ENCODE results near the gene SHISA2. TPM values are rescaled to one million over a fixed set of nuclear protein-coding genes. Genes with fewer than 3 reads are reported as not detected.

SHISA2 gene
- total and polyA plus RNA-seq, 4 donors = under 0.01 to 2.1 TPM; not detected in 2

- H3K27ac ChIP-seq (ENCODE audit: low read depth in 1 of 2, low read length in 2 of 2) = no peak overlapping the region
- H3K36me3 ChIP-seq (ENCODE audit: control insufficient read depth in 4 of 4, insufficient read depth in 3 of 4, low read depth in 1 of 4, low read length in 3 of 4) = no peaks in the 10 kb centered on the region
- 89% methylated on average over 7 of the region's 7 CpGs for WGBS
- no peaks in the 10 kb centered on the region for H3K27me3 ChIP-seq (ENCODE audit: control insufficient read depth in 4 of 4, insufficient read depth in 4 of 4, low read length in 3 of 4)
- no peaks in the 10 kb centered on the region for H3K9me3 ChIP-seq (ENCODE audit: control insufficient read depth in 4 of 4, low read length in 3 of 4)
- no peak overlapping the region for H3K4me3 ChIP-seq (ENCODE audit: low read depth in 1 of 3, low read length in 3 of 3)
- no peaks in the 10 kb centered on the region for H3K4me1 ChIP-seq (ENCODE audit: control insufficient read depth in 4 of 4, insufficient read depth in 4 of 4, low read length in 3 of 4)
- TF ChIP-seq ZBTB33 (IDR thresholded peaks at IDR 0.05) = no peak
- no peak for TF ChIP-seq HNF4A (conservative IDR thresholded peaks at IDR 0.05)
- no peak for TF ChIP-seq NR2F2 (IDR thresholded peaks at IDR 0.05)
- TF ChIP-seq RXRA (IDR thresholded peaks at IDR 0.05) = no peak
- TF ChIP-seq, protein P1, sequence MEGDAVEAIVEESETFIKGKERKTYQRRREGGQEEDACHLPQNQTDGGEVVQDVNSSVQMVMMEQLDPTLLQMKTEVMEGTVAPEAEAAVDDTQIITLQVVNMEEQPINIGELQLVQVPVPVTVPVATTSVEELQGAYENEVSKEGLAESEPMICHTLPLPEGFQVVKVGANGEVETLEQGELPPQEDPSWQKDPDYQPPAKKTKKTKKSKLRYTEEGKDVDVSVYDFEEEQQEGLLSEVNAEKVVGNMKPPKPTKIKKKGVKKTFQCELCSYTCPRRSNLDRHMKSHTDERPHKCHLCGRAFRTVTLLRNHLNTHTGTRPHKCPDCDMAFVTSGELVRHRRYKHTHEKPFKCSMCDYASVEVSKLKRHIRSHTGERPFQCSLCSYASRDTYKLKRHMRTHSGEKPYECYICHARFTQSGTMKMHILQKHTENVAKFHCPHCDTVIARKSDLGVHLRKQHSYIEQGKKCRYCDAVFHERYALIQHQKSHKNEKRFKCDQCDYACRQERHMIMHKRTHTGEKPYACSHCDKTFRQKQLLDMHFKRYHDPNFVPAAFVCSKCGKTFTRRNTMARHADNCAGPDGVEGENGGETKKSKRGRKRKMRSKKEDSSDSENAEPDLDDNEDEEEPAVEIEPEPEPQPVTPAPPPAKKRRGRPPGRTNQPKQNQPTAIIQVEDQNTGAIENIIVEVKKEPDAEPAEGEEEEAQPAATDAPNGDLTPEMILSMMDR (IDR thresholded peaks at IDR 0.05; ENCODE audit: low read depth, low read length, missing input control) = no peak
- TF ChIP-seq YY1 (IDR thresholded peaks at IDR 0.05) = no peak
- TF ChIP-seq, protein P2, sequence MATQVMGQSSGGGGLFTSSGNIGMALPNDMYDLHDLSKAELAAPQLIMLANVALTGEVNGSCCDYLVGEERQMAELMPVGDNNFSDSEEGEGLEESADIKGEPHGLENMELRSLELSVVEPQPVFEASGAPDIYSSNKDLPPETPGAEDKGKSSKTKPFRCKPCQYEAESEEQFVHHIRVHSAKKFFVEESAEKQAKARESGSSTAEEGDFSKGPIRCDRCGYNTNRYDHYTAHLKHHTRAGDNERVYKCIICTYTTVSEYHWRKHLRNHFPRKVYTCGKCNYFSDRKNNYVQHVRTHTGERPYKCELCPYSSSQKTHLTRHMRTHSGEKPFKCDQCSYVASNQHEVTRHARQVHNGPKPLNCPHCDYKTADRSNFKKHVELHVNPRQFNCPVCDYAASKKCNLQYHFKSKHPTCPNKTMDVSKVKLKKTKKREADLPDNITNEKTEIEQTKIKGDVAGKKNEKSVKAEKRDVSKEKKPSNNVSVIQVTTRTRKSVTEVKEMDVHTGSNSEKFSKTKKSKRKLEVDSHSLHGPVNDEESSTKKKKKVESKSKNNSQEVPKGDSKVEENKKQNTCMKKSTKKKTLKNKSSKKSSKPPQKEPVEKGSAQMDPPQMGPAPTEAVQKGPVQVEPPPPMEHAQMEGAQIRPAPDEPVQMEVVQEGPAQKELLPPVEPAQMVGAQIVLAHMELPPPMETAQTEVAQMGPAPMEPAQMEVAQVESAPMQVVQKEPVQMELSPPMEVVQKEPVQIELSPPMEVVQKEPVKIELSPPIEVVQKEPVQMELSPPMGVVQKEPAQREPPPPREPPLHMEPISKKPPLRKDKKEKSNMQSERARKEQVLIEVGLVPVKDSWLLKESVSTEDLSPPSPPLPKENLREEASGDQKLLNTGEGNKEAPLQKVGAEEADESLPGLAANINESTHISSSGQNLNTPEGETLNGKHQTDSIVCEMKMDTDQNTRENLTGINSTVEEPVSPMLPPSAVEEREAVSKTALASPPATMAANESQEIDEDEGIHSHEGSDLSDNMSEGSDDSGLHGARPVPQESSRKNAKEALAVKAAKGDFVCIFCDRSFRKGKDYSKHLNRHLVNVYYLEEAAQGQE (IDR thresholded peaks at IDR 0.05) = no peak
- TF ChIP-seq ATF3 (IDR thresholded peaks at IDR 0.05) = no peak
- TF ChIP-seq GABPA (IDR thresholded peaks at IDR 0.05 in 1 of 2, conservative IDR thresholded peaks at IDR 0.05 in 1 of 2) = no peak
- TF ChIP-seq TAF1 (conservative IDR thresholded peaks at IDR 0.05) = no peak
- TF ChIP-seq FOXA2 (IDR thresholded peaks at IDR 0.05) = no peak
- no peak for TF ChIP-seq FOXA1 (IDR thresholded peaks at IDR 0.05)
- no peak overlapping the region for H3K9ac ChIP-seq (ENCODE audit: low read depth in 1 of 2, low read length in 2 of 2)
- no peak for DNase-seq (ENCODE audit: low spot score)
Observed at GRCh38 chr13:26019251-26019650, 32.6 kb downstream of the SHISA2 start.

GRCh38 chr13:26017932-26018665, 33.7 kb downstream of the SHISA2 start:
- peaks cover 0 to 3% (median under 1%) of the 10 kb centered on the region in 4 donors for H3K27me3 ChIP-seq (ENCODE audit: control insufficient read depth in 4 of 4, insufficient read depth in 4 of 4, low read length in 3 of 4)
- no peaks in the 10 kb centered on the region for H3K9me3 ChIP-seq (ENCODE audit: control insufficient read depth in 4 of 4, low read length in 3 of 4)
- H3K4me3 ChIP-seq (ENCODE audit: low read depth in 1 of 3, low read length in 3 of 3) = no peak overlapping the region
- no peaks in the 10 kb centered on the region for H3K4me1 ChIP-seq (ENCODE audit: control insufficient read depth in 4 of 4, insufficient read depth in 4 of 4, low read length in 3 of 4)
- no peaks in the 10 kb centered on the region for H3K36me3 ChIP-seq (ENCODE audit: control insufficient read depth in 4 of 4, insufficient read depth in 3 of 4, low read depth in 1 of 4, low read length in 3 of 4)
- no peak overlapping the region for H3K9ac ChIP-seq (ENCODE audit: low read depth in 1 of 2, low read length in 2 of 2)
- TF ChIP-seq NR2F2 (IDR thresholded peaks at IDR 0.05) (no peak), RXRA (IDR thresholded peaks at IDR 0.05) (no peak), TAF1 (conservative IDR thresholded peaks at IDR 0.05) (no peak), HNF4G (IDR thresholded peaks at IDR 0.05) (no peak), RAD21 (IDR thresholded peaks at IDR 0.05) (no peak), EGR1 (IDR thresholded peaks at IDR 0.05; ENCODE audit: low read depth in 2 of 2) (no peak), YY1 (IDR thresholded peaks at IDR 0.05) (no peak), JUND (IDR thresholded peaks at IDR 0.05) (no peak), FOXA2 (IDR thresholded peaks at IDR 0.05) (no peak), FOXA1 (IDR thresholded peaks at IDR 0.05) (no peak)
- TF ChIP-seq, protein P3, sequence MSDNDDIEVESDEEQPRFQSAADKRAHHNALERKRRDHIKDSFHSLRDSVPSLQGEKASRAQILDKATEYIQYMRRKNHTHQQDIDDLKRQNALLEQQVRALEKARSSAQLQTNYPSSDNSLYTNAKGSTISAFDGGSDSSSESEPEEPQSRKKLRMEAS (IDR thresholded peaks at IDR 0.05) = no peak
- TF ChIP-seq, protein P2 (IDR thresholded peaks at IDR 0.05) = no peak
- TF ChIP-seq, protein P1 (IDR thresholded peaks at IDR 0.05; ENCODE audit: low read depth, low read length, missing input control) = no peak
- 76% methylated on average over 6 of the region's 6 CpGs for WGBS
- no peak for DNase-seq (ENCODE audit: low spot score)
- H3K27ac ChIP-seq (ENCODE audit: low read depth in 1 of 2, low read length in 2 of 2) = no peak overlapping the region

Measured in liver (tissue), 9 donors.